ENCODE results near the gene DEDD.

Gene DEDD

GRCh38 chr1:161082996-161083747, 49.3 kb downstream of the DEDD start:
- H3K4me3 ChIP-seq (ENCODE audit: low read length), result no peak overlapping the region
- no peak for TF ChIP-seq CTCF (conservative IDR thresholded peaks at IDR 0.05; ENCODE audit: low read length)
- DNase-seq (ENCODE audit: low read depth), result peak; percentile 95

- DNase-seq (ENCODE audit: low read depth), result no peak
- H3K4me3 ChIP-seq (ENCODE audit: low read length), result no peak overlapping the region
- no peak for TF ChIP-seq CTCF (conservative IDR thresholded peaks at IDR 0.05; ENCODE audit: low read length)
These were observed 50.0 kb downstream of the DEDD start for GRCh38 chr1:161082483-161082882.

GRCh38 chr1:161081519-161081918, 50.9 kb downstream of the DEDD start:
- TF ChIP-seq CTCF (conservative IDR thresholded peaks at IDR 0.05; ENCODE audit: low read length), result no peak
- DNase-seq (ENCODE audit: low read depth), result no peak
- H3K4me3 ChIP-seq (ENCODE audit: low read length), result no peak overlapping the region

- H3K4me3 ChIP-seq (ENCODE audit: low read length), result no peak overlapping the region
- no peak for TF ChIP-seq CTCF (conservative IDR thresholded peaks at IDR 0.05; ENCODE audit: low read length)
- peak; percentile 57 for DNase-seq (ENCODE audit: low read depth)
These were observed 51.7 kb downstream of the DEDD start for GRCh38 chr1:161080441-161081405.

- no peak for DNase-seq (ENCODE audit: low read depth)
- no peak overlapping the region for H3K4me3 ChIP-seq (ENCODE audit: low read length)
- TF ChIP-seq CTCF (conservative IDR thresholded peaks at IDR 0.05; ENCODE audit: low read length), result no peak
These were observed 52.9 kb downstream of the DEDD start for GRCh38 chr1:161079436-161080110.

GRCh38 chr1:161077426-161077825, 55.0 kb downstream of the DEDD start:
- no peak for DNase-seq (ENCODE audit: low read depth)
- no peak overlapping the region for H3K4me3 ChIP-seq (ENCODE audit: low read length)
- TF ChIP-seq CTCF (conservative IDR thresholded peaks at IDR 0.05; ENCODE audit: low read length), result no peak
